ENCODE results near the gene DNAI1. TPM values are rescaled to one million over a fixed set of nuclear protein-coding genes. Genes with fewer than 3 reads are reported as not detected.

Gene DNAI1
- total RNA-seq, 1 donor from 2014 or later, result 0.52 TPM

GRCh38 chr9:34564617-34565016 lies 106.0 kb downstream of the DNAI1 start:
- H3K36me3 ChIP-seq, result no peaks in the 10 kb centered on the region
- H3K9me3 Mint-ChIP-seq, result peaks cover 10% of the 10 kb centered on the region
- no peak overlapping the region for H3K4me3 Mint-ChIP-seq
- peaks cover 9% of the 10 kb centered on the region for H3K27me3 Mint-ChIP-seq (ENCODE audit: insufficient read depth, low read depth)
- H3K27me3 ChIP-seq, result no peaks in the 10 kb centered on the region
- no peaks in the 10 kb centered on the region for H3K9me3 ChIP-seq (ENCODE audit: low read depth)
- H3K27ac Mint-ChIP-seq, result no peak overlapping the region
- H2AFZ ChIP-seq (replicated peaks), result no peak overlapping the region
- H3K9ac ChIP-seq, result no peak overlapping the region
- H3F3A ChIP-seq (ENCODE audit: low read depth), result peaks cover 39% of the 10 kb centered on the region
- H4K20me1 ChIP-seq (ENCODE audit: low read depth), result peaks cover 36% of the 10 kb centered on the region
- H3K4me3 ChIP-seq, result no peak overlapping the region
- H3K79me2 ChIP-seq (ENCODE audit: low read depth), result no peaks in the 10 kb centered on the region
- no peak overlapping the region for H3K4me2 ChIP-seq
- H3K4me1 ChIP-seq, result peaks cover 60% of the 10 kb centered on the region
- no peak overlapping the region for H3K27ac ChIP-seq
- TF ChIP-seq CTCF (IDR thresholded peaks at IDR 0.05), result no peak
- TF ChIP-seq EZH2phosphoT487 (IDR thresholded peaks at IDR 0.05), result no peak
- no peak for TF ChIP-seq EZH2 (IDR thresholded peaks at IDR 0.05)
- H3K4me1 Mint-ChIP-seq, result peaks cover 59% of the 10 kb centered on the region
- H3K36me3 Mint-ChIP-seq, result peaks cover 60% of the 10 kb centered on the region
- DNase-seq (ENCODE audit: low spot score), result no peak

GRCh38 chr9:34565856-34566255 lies 107.3 kb downstream of the DNAI1 start:
- DNase-seq (ENCODE audit: low spot score), result peak; percentile 65
- TF ChIP-seq CTCF (IDR thresholded peaks at IDR 0.05), result no peak
- TF ChIP-seq EZH2 (IDR thresholded peaks at IDR 0.05), result no peak
- no peak for TF ChIP-seq EZH2phosphoT487 (IDR thresholded peaks at IDR 0.05)
- H3K27ac ChIP-seq, result no peak overlapping the region
- H3K9me3 ChIP-seq (ENCODE audit: low read depth), result no peaks in the 10 kb centered on the region
- H2AFZ ChIP-seq (replicated peaks), result no peak overlapping the region
- H3F3A ChIP-seq (ENCODE audit: low read depth), result peaks cover 30% of the 10 kb centered on the region
- no peaks in the 10 kb centered on the region for H3K27me3 ChIP-seq
- Mint-ChIP-seq H3K9me3 (peaks cover 10% of the 10 kb centered on the region), H3K27ac (peak overlapping the region; percentile 64), H3K27me3 (ENCODE audit: insufficient read depth, low read depth) (peaks cover 8% of the 10 kb centered on the region), H3K4me3 (no peak overlapping the region), H3K4me1 (peaks cover 60% of the 10 kb centered on the region), H3K36me3 (peaks cover 55% of the 10 kb centered on the region)
- H3K36me3 ChIP-seq, result no peaks in the 10 kb centered on the region
- no peak overlapping the region for H3K9ac ChIP-seq
- peaks cover 58% of the 10 kb centered on the region for H3K4me1 ChIP-seq
- peak overlapping the region; percentile 4 for H3K4me3 ChIP-seq
- peaks cover 48% of the 10 kb centered on the region for H4K20me1 ChIP-seq (ENCODE audit: low read depth)
- no peaks in the 10 kb centered on the region for H3K79me2 ChIP-seq (ENCODE audit: low read depth)
- peak overlapping the region; percentile 71 for H3K4me2 ChIP-seq

GRCh38 chr9:34566322-34566721 lies 107.7 kb downstream of the DNAI1 start:
- no peaks in the 10 kb centered on the region for H3K27me3 ChIP-seq
- no peak overlapping the region for H3K9ac ChIP-seq
- DNase-seq (ENCODE audit: low spot score), result peak; percentile 53
- no peaks in the 10 kb centered on the region for H3K36me3 ChIP-seq
- Mint-ChIP-seq H3K36me3 (peaks cover 55% of the 10 kb centered on the region), H3K4me1 (peaks cover 60% of the 10 kb centered on the region), H3K4me3 (no peak overlapping the region), H3K27me3 (ENCODE audit: insufficient read depth, low read depth) (peaks cover 8% of the 10 kb centered on the region), H3K9me3 (peaks cover 10% of the 10 kb centered on the region), H3K27ac (peak overlapping the region; percentile 64)
- peaks cover 25% of the 10 kb centered on the region for H3F3A ChIP-seq (ENCODE audit: low read depth)
- H2AFZ ChIP-seq (replicated peaks), result no peak overlapping the region
- H3K9me3 ChIP-seq (ENCODE audit: low read depth), result no peaks in the 10 kb centered on the region
- H3K79me2 ChIP-seq (ENCODE audit: low read depth), result no peaks in the 10 kb centered on the region
- H3K27ac ChIP-seq, result no peak overlapping the region
- TF ChIP-seq EZH2 (IDR thresholded peaks at IDR 0.05) (no peak), EZH2phosphoT487 (IDR thresholded peaks at IDR 0.05) (no peak), CTCF (IDR thresholded peaks at IDR 0.05) (no peak)
- H3K4me1 ChIP-seq, result peaks cover 58% of the 10 kb centered on the region
- H3K4me3 ChIP-seq, result peak overlapping the region; percentile 4
- peak overlapping the region; percentile 71 for H3K4me2 ChIP-seq
- H4K20me1 ChIP-seq (ENCODE audit: low read depth), result peaks cover 49% of the 10 kb centered on the region
